ENCODE results near the gene OTP.

The OTP gene

DNA sequence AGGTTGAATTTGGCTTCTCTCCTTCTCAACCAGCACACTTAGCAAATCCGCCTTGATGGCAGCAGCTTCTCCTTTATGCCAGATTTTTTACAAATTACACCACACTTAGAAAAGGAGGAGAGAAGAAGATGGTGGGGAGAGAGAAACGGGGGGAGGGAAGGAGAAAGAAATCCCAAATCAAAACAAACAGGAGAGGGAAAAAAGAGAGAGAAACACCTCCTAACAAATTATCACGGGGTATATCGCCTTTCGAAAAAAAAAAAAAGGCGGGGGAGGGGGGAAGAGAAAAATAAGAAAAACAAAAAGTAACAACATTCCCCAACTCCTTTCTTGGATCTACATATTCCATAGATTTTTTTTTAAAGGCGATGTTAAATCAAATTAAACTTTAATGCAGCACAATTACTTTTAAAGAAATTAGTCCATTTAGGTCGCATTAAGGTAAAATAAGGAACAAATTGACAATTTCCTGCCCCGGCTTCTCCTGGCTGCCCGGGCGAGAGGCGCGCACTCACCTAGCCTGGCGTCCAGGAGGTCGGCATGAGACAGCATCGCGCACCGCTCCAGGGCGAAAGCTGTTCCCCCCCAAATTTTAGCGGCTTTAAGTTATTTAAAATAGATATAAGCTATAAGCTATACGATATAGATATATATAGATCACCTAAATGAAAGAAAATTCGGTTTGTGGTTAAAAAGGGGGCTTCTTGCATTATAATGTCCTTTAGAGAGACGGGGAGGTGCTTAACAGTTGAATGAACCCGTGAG is at the start of gene OTP:
OTP (minus strand) TSS at position 716 of the 765 bp plus-strand sequence; CDS start at position 552, 164 bp downstream.
- DNase-seq: no peak

DNA sequence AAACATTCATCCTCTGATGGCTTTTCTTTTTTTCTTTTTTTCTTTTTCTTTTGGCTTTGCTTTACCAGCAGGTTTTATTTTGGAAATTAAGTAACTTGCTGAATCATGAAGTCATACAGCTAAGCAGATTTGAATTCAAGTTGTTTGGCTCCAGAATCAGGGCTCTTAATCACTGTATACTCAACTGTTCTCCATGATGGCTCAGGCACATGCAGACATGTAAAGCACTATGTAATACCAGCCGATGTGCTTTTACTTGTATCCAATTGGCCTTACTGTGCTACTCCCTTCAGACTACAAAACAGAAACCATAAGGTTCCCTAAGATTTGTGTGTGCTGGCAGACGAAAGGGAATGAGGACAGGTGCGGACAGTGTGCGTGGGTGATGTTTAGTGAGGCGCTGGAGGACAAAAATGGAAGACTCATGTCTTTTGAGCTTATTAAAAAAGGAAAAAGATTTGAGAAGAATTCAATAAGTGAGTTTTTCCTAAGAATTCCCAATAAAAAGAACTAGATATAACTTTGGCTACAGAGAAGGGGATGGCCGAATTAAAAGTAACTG is 44.7 kb upstream of the OTP start:
- DNase-seq: no peak

- DNase-seq: no peak
These were observed 32.0 kb upstream of the OTP start for GRCh38 chr5:77670526-77670925.

DNA sequence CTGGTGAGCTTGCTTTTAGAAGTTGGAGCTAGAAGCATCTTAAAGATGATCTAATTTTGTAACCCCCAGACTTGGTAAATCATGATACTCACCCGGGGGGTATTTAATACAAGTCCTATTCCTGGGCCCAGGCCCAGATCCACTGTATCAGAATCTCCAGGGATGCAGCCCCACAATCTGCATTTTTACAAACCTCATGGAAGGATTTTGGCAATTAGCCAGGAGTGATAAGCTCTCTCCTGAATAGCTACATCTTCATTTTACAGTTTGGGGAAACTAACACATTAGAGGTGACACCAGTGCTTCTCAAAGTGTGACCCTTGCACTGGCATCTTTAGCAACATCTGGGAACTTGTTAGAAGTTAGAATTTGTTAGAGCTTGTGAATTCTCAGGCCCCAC is 31.2 kb upstream of the OTP start:
- DNase-seq: no peak

- DNase-seq: no peak
These were observed 24.8 kb upstream of the OTP start for GRCh38 chr5:77663090-77663863.

DNA sequence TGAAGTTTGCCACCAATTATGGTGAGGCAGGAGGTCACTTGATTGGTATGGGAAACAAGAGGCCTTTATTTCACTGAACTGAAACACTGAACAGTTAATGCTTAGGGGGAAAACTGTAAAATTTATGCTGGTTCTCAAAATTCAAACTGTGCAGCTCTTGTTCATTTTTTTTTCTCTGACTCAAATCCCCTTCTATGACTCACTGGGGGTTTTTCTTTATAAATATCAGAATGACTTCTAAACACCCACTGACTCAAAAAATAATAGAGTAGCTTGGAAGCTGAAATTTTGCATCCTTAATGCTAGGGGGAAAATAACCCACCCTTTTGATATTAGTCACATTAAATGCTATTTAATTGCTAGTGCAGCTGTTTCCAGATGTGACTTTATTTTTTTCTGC is 24.1 kb upstream of the OTP start:
- no peak for DNase-seq

GRCh38 chr5:77658662-77659061 is 20.1 kb upstream of the OTP start:
- no peak for DNase-seq

DNA sequence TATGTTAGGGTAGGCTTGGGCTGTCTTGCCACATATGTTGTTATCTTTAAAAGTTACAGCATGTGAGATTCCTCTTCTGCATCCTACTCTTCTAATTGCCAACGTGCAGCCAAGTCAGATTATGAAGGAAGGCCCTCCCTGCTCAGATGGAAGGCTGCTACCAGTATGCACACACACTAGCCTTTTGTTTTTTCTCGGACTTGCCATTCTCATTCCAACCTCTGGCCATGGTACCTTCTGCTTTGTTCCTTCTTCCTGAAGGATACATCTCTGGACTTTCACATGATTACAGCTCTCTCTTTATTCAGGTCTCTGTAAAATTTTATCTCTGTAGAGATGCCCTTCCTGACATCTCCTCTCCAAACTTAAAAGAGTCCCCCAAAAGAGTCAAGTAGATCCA is 12.8 kb upstream of the OTP start:
- DNase-seq: no peak

- no peak for DNase-seq
These were observed 12.2 kb upstream of the OTP start for GRCh38 chr5:77650686-77651085.

- DNase-seq: no peak
These were observed 11.3 kb upstream of the OTP start for GRCh38 chr5:77649776-77650175.

GRCh38 chr5:77645995-77646639 is 7.6 kb upstream of the OTP start:
- no peak for DNase-seq

DNA sequence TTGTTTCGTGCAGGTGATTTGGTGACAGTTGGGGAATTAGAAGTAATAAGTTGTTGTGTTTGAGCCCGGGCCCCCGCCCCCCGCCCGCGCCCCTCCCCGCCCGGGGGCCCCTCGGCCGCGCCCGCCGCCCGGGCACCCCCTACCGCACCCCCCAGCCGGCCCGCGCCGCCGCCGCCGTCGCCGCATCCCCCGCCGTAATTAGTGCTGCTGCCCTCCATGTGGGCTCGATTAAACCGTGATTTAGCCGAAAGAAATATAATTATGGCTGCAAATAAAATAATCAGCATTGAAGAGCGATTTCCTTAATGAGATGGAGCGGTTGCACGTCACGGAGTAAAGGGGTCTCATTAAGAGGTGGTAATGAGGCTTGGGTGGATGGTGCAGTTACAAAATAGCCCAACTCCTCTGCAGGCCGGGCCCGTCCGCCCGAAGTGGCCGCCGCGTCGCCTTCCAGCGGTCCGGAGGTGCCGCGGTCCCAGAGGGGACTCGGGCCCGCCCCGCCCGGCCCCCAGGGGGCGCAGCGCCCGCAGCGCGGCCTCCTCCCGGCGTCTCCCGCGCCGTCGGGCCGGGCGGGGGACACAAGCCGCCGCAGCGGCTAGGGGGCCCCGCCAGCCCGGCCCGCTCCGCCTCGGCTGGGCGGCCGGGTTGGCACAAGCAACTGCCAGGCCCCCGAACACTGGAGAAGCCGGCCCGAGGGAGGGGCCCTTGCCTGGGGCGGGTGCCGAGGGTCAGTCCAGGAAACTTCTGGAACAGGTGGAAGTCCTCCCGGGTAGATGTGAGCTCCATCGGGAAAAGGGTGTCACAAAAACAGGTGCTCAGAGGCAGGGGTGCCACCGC is 6.9 kb upstream of the OTP start:
- peak; percentile 27 for DNase-seq

GRCh38 chr5:77644371-77645157 is 6.1 kb upstream of the OTP start:
- DNase-seq: no peak

DNA sequence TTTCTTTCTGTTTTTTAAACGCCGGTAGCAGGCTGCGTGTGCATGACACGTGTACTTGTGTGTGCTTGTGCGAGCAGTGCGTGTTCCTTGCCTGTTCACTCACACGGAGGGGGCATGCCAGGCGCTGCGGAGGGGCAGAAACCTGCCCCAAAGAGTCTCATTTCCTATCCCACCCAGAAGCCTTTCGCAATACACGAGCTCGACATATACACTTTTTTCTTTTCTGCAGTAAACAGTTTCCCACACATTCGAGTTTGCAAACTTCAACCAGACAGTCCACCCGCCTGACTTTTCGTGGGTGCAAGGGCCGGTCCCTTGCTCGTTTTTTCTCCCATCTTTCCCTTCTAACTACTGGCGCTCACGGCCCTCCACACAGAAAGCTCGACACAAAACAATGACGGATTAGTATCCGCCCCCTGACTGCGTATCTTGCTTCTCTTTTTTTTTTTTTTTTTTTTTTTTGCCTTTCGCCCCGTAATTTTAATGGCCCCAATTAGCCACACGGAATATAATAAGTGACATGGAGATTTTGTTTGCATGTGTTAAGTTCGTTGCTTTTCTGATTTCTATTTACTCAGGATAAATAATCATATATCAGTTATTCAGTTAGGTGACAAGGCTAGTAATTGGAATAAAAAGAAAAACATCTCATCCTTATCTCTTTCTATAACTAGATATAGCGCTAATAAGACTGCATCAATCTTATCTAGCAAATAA is 5.3 kb upstream of the OTP start:
- no peak for DNase-seq

GRCh38 chr5:77642738-77643653 is 4.5 kb upstream of the OTP start:
- no peak for DNase-seq

DNA sequence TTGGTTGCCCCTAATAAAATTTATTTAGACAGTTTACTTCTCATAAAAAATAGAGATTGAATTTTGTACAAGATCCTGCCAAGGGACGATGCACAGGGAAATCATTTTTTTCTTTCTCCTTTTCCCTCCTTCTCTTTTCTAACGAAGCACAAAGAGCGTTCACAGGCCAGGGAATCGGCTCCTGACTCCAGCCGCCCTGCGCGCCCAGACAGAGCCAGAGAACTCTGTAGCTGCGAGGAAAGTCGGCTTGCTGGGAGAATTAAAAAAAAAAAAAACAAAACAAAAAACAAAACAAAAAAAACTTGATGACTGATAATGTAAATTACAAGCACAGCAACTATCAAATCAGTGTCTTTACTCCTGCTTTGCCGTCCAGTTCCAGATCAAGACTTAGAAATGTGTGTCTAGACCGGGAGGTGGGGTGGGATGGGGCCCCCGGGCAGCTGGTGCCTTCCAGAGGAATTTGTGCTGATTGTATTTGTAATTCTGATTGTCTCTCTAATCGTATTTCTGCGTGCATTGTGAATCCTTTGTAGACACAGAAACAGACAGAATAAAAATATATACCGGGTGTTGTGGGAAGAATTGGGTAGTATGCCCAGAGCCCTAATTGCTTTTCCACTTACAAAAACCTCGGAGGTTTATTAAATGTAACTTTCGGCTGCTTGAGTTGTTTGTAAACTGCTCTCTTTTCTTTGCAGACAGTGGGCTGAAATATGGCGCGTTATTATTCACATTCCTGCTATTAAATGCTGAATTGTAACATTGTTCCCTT is 3.6 kb upstream of the OTP start:
- no peak for DNase-seq

- no peak for DNase-seq
These were observed 3.0 kb upstream of the OTP start for GRCh38 chr5:77641397-77641943.

DNA sequence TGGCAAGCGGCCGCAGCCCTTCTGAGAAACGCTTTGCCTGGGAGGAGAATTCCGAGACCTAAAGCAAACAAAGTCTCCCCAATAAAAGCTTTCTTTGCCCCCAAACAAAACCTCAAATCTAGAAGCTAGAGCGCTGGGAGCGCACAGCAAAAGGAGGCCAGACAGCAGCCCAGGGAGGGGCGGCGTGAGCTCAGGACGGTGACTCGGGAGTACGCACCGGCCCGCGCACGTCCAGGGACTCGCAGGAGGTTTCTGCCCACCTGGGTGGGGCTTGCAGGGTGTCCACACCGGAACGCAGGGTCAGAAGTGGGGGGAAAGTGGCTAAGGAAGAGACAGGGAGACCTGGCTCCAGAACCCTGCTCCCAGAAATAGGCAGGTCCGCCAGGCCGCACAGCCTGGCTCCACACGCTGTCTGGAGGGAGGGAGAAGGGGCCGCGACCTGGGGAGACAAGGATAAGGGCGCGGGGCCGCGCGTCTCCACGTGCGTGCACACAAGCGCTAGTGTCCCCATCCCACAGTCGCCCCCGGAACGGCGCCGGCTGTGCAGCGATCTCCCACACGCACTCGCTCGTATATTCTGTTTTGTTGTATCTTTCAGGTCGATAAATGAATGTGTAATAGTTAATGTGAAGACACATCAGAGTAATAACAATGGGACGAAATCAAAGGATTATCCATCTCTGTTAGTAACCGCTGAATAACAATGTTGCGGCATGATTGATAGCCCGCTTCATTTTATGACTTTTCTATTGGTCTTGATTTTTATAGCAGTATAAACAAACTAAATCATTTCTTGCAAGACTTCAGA is 2.3 kb upstream of the OTP start:
- DNase-seq: no peak

Data from CD4-positive, alpha-beta T cell treated with Interleukin-17A for 1 hour (primary cell).